ENCODE measurements around the gene BCAP29. TPM values are rescaled to one million over a fixed set of nuclear protein-coding genes. Genes with fewer than 3 reads are reported as not detected.

The BCAP29 gene
- total RNA-seq, 1 donor from 2014 or later, result 53.9 TPM

- no peak for TF ChIP-seq CTCF (conservative IDR thresholded peaks at IDR 0.05; ENCODE audit: low read depth, low read length)
- H3K4me3 ChIP-seq (ENCODE audit: low read depth, low read length), result peak overlapping the region; percentile 55
- DNase-seq (ENCODE audit: low read depth), result no peak
Observed at GRCh38 chr7:107661081-107661864, 81.2 kb downstream of the BCAP29 start.

- peak overlapping the region; percentile 55 for H3K4me3 ChIP-seq (ENCODE audit: low read depth, low read length)
- no peak for TF ChIP-seq CTCF (conservative IDR thresholded peaks at IDR 0.05; ENCODE audit: low read depth, low read length)
- no peak for DNase-seq (ENCODE audit: low read depth)
Observed at GRCh38 chr7:107661865-107662379, 81.9 kb downstream of the BCAP29 start.

- TF ChIP-seq CTCF (conservative IDR thresholded peaks at IDR 0.05; ENCODE audit: low read depth, low read length), result no peak
- no peak overlapping the region for H3K4me3 ChIP-seq (ENCODE audit: low read depth, low read length)
- DNase-seq (ENCODE audit: low read depth), result no peak
Observed at GRCh38 chr7:107663196-107663595, 83.2 kb downstream of the BCAP29 start.

- no peak overlapping the region for H3K4me3 ChIP-seq (ENCODE audit: low read depth, low read length)
- TF ChIP-seq CTCF (conservative IDR thresholded peaks at IDR 0.05; ENCODE audit: low read depth, low read length), result no peak
- DNase-seq (ENCODE audit: low read depth), result no peak
Observed at GRCh38 chr7:107666790-107667189, 86.7 kb downstream of the BCAP29 start.

GRCh38 chr7:107667341-107667740 is 87.3 kb downstream of the BCAP29 start:
- TF ChIP-seq CTCF (conservative IDR thresholded peaks at IDR 0.05; ENCODE audit: low read depth, low read length), result no peak
- no peak for DNase-seq (ENCODE audit: low read depth)
- no peak overlapping the region for H3K4me3 ChIP-seq (ENCODE audit: low read depth, low read length)

GRCh38 chr7:107668296-107668695 is 88.2 kb downstream of the BCAP29 start:
- TF ChIP-seq CTCF (conservative IDR thresholded peaks at IDR 0.05; ENCODE audit: low read depth, low read length), result no peak
- DNase-seq (ENCODE audit: low read depth), result no peak
- H3K4me3 ChIP-seq (ENCODE audit: low read depth, low read length), result no peak overlapping the region

Other genes starting within 250 kb of the BCAP29 start
- not detected in 2 replicates for gene GPR22, start 110.2 kb upstream of the BCAP29 start, total RNA-seq
- gene COG5, start 16.3 kb upstream of the BCAP29 start, total RNA-seq, result 23.1 and 31.4 TPM in 2 replicates
- gene DUS4L, start 16.3 kb upstream of the BCAP29 start, total RNA-seq, result 10.5 and 14.2 TPM in 2 replicates
- 0.35 and 0.43 TPM in 2 replicates for gene SLC26A4, start 80.6 kb downstream of the BCAP29 start, total RNA-seq
- gene CBLL1, start 163.9 kb downstream of the BCAP29 start, total RNA-seq, result 21.3 and 26.0 TPM in 2 replicates
- not detected in 2 replicates for gene SLC26A3, start 223.0 kb downstream of the BCAP29 start, total RNA-seq

All from epithelial cell of proximal tubule (primary cell).